Measurements from ENCODE around the gene COL8A2. TPM values are rescaled to one million over a fixed set of nuclear protein-coding genes. Genes with fewer than 3 reads are reported as not detected.
A peak's percentile ranks its signal among the peaks of the same experiment; 100 is the strongest.

The COL8A2 gene
- total and polyA plus RNA-seq, 9 donors, result 4.3 to 37.4 (median 16.6) TPM

GRCh38 chr1:36115200-36115669 is 9.8 kb downstream of the COL8A2 start:
- H3K27me3 ChIP-seq (ENCODE audit: control insufficient read depth, insufficient read depth, low read length), result no peaks in the 10 kb centered on the region
- H3K36me3 ChIP-seq (ENCODE audit: control insufficient read depth, insufficient read depth, low read length), result no peaks in the 10 kb centered on the region
- 11% methylated on average over 17 of the region's 18 CpGs for WGBS (ENCODE audit: insufficient coverage)
- H3K4me1 ChIP-seq (ENCODE audit: control insufficient read depth, insufficient read depth, low read length), result peaks cover 57% of the 10 kb centered on the region
- H3K27ac ChIP-seq (ENCODE audit: low read length), result peak overlapping the region; percentile 75
- no peaks in the 10 kb centered on the region for H3K9me3 ChIP-seq (replicated peaks; ENCODE audit: control insufficient read depth, low read depth, low read length)
- no peak overlapping the region for H3K4me3 ChIP-seq (ENCODE audit: low read length)
- DNase-seq, result peak; percentile 82

DNA sequence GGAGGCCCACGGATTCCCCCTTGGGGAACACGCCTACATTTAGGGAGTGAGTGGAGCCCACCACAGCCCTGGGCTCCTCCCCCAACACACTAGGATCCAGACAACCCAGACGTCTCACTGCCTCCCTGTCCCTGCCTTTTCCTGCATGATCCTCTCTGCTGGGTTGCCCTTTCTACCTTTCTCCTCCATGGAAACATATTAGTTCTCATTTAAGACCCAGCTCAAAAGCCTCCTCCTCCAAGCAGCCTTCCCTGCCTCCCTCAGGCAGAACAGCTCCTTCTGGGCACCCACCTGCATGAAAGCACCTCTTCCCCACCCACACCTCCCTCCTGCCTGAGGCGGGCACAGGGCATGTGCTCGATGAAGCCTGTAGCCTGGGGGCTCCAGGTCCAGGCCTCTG is 10.7 kb downstream of the COL8A2 start:
- DNase-seq, result no peak
- Histone ChIP-seq H3K27ac (ENCODE audit: low read length) (no peak overlapping the region), H3K36me3 (ENCODE audit: control insufficient read depth, insufficient read depth, low read length) (no peaks in the 10 kb centered on the region), H3K9me3 (replicated peaks; ENCODE audit: control insufficient read depth, low read depth, low read length) (no peaks in the 10 kb centered on the region), H3K27me3 (ENCODE audit: control insufficient read depth, insufficient read depth, low read length) (no peaks in the 10 kb centered on the region), H3K4me3 (ENCODE audit: low read length) (no peak overlapping the region), H3K4me1 (ENCODE audit: control insufficient read depth, insufficient read depth, low read length) (peaks cover 50% of the 10 kb centered on the region)
- 55% methylated on average over 4 of the region's 5 CpGs for WGBS (ENCODE audit: insufficient coverage)

- Histone ChIP-seq H3K4me3 (ENCODE audit: low read length) (no peak overlapping the region), H3K27ac (ENCODE audit: low read length) (no peak overlapping the region), H3K27me3 (ENCODE audit: control insufficient read depth, insufficient read depth, low read length) (no peaks in the 10 kb centered on the region), H3K36me3 (ENCODE audit: control insufficient read depth, insufficient read depth, low read length) (no peaks in the 10 kb centered on the region), H3K9me3 (replicated peaks; ENCODE audit: control insufficient read depth, low read depth, low read length) (no peaks in the 10 kb centered on the region), H3K4me1 (ENCODE audit: control insufficient read depth, insufficient read depth, low read length) (peaks cover 37% of the 10 kb centered on the region)
- DNase-seq, result no peak
- WGBS (ENCODE audit: insufficient coverage), result 75% methylated on average over 9 of the region's 9 CpGs
Observed at GRCh38 chr1:36112823-36113222, 12.2 kb downstream of the COL8A2 start.

DNA sequence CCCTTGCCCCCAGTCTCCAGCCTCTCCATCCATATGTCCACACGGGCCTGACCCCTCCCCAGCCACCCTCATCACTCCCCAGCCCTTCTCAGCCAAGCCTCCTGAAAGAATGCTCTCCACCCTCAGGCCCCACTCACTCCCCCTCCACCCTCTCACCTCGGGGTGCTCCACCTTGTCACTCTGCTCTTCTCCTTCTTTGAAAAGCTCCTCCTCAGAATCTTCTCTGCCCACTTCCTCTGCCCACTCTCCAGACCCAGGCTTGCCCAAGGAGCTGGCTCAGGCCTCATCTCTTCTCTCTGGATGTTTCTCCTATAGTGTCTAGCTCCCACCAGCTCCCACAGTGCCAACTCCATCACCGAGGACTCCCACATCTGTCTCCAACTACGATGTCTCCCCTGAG is 13.9 kb downstream of the COL8A2 start:
- Histone ChIP-seq H3K27ac (ENCODE audit: low read length) (no peak overlapping the region), H3K36me3 (ENCODE audit: control insufficient read depth, insufficient read depth, low read length) (no peaks in the 10 kb centered on the region), H3K4me1 (ENCODE audit: control insufficient read depth, insufficient read depth, low read length) (peaks cover 20% of the 10 kb centered on the region), H3K27me3 (ENCODE audit: control insufficient read depth, insufficient read depth, low read length) (no peaks in the 10 kb centered on the region), H3K4me3 (ENCODE audit: low read length) (no peak overlapping the region), H3K9me3 (replicated peaks; ENCODE audit: control insufficient read depth, low read depth, low read length) (no peaks in the 10 kb centered on the region)
- 72% methylated on average over 4 of the region's 4 CpGs for WGBS (ENCODE audit: insufficient coverage)
- no peak for DNase-seq

- H3K27ac ChIP-seq (ENCODE audit: low read length), result no peak overlapping the region
- no peak overlapping the region for H3K4me3 ChIP-seq (ENCODE audit: low read length)
- H3K27me3 ChIP-seq (ENCODE audit: control insufficient read depth, insufficient read depth, low read length), result no peaks in the 10 kb centered on the region
- no peak for DNase-seq
- 71% methylated on average over 6 of the region's 11 CpGs for WGBS (ENCODE audit: insufficient coverage)
- peaks cover 3% of the 10 kb centered on the region for H3K4me1 ChIP-seq (ENCODE audit: control insufficient read depth, insufficient read depth, low read length)
- H3K36me3 ChIP-seq (ENCODE audit: control insufficient read depth, insufficient read depth, low read length), result no peaks in the 10 kb centered on the region
- H3K9me3 ChIP-seq (replicated peaks; ENCODE audit: control insufficient read depth, low read depth, low read length), result no peaks in the 10 kb centered on the region
Observed at GRCh38 chr1:36109041-36109679, 15.9 kb downstream of the COL8A2 start.

- H3K27ac ChIP-seq (ENCODE audit: low read length), result no peak overlapping the region
- DNase-seq, result no peak
- no peak overlapping the region for H3K4me3 ChIP-seq (ENCODE audit: low read length)
- no peaks in the 10 kb centered on the region for H3K36me3 ChIP-seq (ENCODE audit: control insufficient read depth, insufficient read depth, low read length)
- H3K9me3 ChIP-seq (replicated peaks; ENCODE audit: control insufficient read depth, low read depth, low read length), result no peaks in the 10 kb centered on the region
- H3K4me1 ChIP-seq (ENCODE audit: control insufficient read depth, insufficient read depth, low read length), result peaks cover 3% of the 10 kb centered on the region
- WGBS (ENCODE audit: insufficient coverage), result 55% methylated on average over 12 of the region's 14 CpGs
- H3K27me3 ChIP-seq (ENCODE audit: control insufficient read depth, insufficient read depth, low read length), result no peaks in the 10 kb centered on the region
Observed at GRCh38 chr1:36108314-36108713, 16.7 kb downstream of the COL8A2 start.

DNA sequence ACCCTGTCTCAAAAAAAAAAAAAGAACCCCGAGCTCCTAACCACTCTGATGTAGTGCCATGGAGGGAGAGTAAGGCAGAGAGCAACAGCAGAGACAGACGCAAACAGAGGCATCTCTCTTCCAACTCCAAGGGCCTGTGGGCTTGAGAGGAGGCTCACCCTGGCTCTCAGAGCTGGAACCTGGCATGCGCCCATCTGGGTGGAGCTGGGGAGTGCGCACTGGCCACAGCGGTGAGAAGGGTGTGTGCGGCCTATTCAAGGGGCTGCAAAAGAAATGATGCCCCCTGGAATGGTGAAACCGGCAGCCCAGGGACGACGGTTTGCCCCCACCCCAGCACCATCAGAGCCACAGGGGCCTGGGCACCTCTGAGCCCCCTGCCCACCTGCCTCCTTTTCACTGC is 17.6 kb downstream of the COL8A2 start:
- DNase-seq, result no peak
- H3K27ac ChIP-seq (ENCODE audit: low read length), result no peak overlapping the region
- 76% methylated on average over 7 of the region's 9 CpGs for WGBS (ENCODE audit: insufficient coverage)
- H3K4me3 ChIP-seq (ENCODE audit: low read length), result no peak overlapping the region
- peaks cover 3% of the 10 kb centered on the region for H3K4me1 ChIP-seq (ENCODE audit: control insufficient read depth, insufficient read depth, low read length)
- H3K27me3 ChIP-seq (ENCODE audit: control insufficient read depth, insufficient read depth, low read length), result no peaks in the 10 kb centered on the region
- no peaks in the 10 kb centered on the region for H3K9me3 ChIP-seq (replicated peaks; ENCODE audit: control insufficient read depth, low read depth, low read length)
- H3K36me3 ChIP-seq (ENCODE audit: control insufficient read depth, insufficient read depth, low read length), result no peaks in the 10 kb centered on the region

GRCh38 chr1:36106269-36106668 is 18.8 kb downstream of the COL8A2 start:
- no peak for DNase-seq
- WGBS (ENCODE audit: insufficient coverage), result 67% methylated on average over 1 of the region's 5 CpGs
- no peaks in the 10 kb centered on the region for H3K27me3 ChIP-seq (ENCODE audit: control insufficient read depth, insufficient read depth, low read length)
- no peak overlapping the region for H3K27ac ChIP-seq (ENCODE audit: low read length)
- peaks cover 3% of the 10 kb centered on the region for H3K4me1 ChIP-seq (ENCODE audit: control insufficient read depth, insufficient read depth, low read length)
- no peaks in the 10 kb centered on the region for H3K9me3 ChIP-seq (replicated peaks; ENCODE audit: control insufficient read depth, low read depth, low read length)
- H3K4me3 ChIP-seq (ENCODE audit: low read length), result no peak overlapping the region
- no peaks in the 10 kb centered on the region for H3K36me3 ChIP-seq (ENCODE audit: control insufficient read depth, insufficient read depth, low read length)

DNA sequence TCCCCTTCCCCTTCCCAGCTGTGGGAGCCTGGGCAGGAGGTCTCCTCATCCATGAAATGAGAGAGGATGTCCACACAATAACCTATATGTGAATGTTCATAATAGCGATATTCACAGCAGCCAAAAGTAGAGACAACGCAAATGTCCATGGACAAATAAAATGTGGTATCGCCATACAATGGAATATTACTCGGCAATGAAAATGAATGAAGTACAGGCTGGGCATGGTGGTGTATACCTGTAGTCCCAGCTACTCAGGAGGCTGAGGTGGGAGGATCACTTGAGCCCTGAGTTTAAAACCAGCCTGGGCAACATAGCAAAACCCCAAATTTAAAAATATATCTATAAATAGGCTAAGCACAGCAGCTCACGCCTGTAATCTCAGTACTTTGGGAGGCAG is 23.5 kb downstream of the COL8A2 start:
- Histone ChIP-seq H3K27me3 (ENCODE audit: control insufficient read depth, insufficient read depth, low read length) (no peaks in the 10 kb centered on the region), H3K27ac (ENCODE audit: low read length) (no peak overlapping the region), H3K36me3 (ENCODE audit: control insufficient read depth, insufficient read depth, low read length) (peaks cover under 1% of the 10 kb centered on the region), H3K4me1 (ENCODE audit: control insufficient read depth, insufficient read depth, low read length) (peaks cover 7% of the 10 kb centered on the region), H3K4me3 (ENCODE audit: low read length) (no peak overlapping the region), H3K9me3 (replicated peaks; ENCODE audit: control insufficient read depth, low read depth, low read length) (no peaks in the 10 kb centered on the region)
- 96% methylated on average over 4 of the region's 5 CpGs for WGBS (ENCODE audit: insufficient coverage)
- no peak for DNase-seq

GRCh38 chr1:36100376-36100775 is 24.6 kb downstream of the COL8A2 start:
- H3K27ac ChIP-seq (ENCODE audit: low read length), result no peak overlapping the region
- peaks cover 11% of the 10 kb centered on the region for H3K4me1 ChIP-seq (ENCODE audit: control insufficient read depth, insufficient read depth, low read length)
- WGBS (ENCODE audit: insufficient coverage), result 65% methylated on average over 4 of the region's 6 CpGs
- H3K36me3 ChIP-seq (ENCODE audit: control insufficient read depth, insufficient read depth, low read length), result peaks cover 11% of the 10 kb centered on the region
- no peak for DNase-seq
- no peaks in the 10 kb centered on the region for H3K27me3 ChIP-seq (ENCODE audit: control insufficient read depth, insufficient read depth, low read length)
- H3K9me3 ChIP-seq (replicated peaks; ENCODE audit: control insufficient read depth, low read depth, low read length), result no peaks in the 10 kb centered on the region
- H3K4me3 ChIP-seq (ENCODE audit: low read length), result no peak overlapping the region
